Inferior parietal cortex (tissue), 1 donor: ENCODE results near the gene PUM2.
"Not testable (repeated sequence)": the region's sequence is repeated elsewhere in the genome, so short reads cannot be mapped to it uniquely, and the experiment has no call there.

ENCODE experiments used
- DNase-seq: peaks from one replicate; pipeline ENCODE4 v3.0.0-alpha.2; 2016; ENCODE audit errors: extremely low spot score

PUM2 gene

DNA sequence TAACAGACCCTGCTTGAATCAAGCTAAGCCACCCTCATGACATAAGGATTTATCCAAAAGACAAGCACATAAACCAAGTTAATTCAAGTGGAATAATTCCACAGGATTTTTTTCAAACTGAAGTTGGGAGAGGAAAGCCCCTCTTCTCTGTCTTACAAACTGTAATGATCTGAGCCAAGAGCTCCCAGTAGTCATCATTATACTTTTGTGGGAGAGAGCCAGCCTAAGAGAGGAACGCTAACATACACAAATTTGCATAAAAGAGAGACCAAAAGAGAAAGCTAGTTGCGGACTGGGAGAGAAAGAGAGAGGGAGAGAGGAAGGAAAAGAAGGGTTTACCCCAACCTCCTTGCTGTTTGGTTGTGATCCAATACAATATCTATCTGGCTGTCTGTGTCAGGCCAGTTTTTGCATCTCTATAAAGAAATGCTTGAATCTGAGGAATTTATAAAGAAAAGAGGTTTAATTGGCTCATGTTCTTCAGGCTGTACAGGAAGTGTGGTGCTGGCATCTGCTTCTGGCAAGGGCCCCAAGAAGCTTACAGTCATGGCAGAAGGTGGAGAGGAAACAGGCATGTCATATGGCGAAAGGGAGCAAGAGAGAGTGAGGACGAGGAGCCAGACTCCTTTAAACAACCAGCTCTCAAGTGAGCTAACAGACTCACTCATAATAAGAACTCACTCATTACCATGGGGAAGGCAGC is 20.8 kb upstream of the PUM2 start:
- no peak for DNase-seq

DNA sequence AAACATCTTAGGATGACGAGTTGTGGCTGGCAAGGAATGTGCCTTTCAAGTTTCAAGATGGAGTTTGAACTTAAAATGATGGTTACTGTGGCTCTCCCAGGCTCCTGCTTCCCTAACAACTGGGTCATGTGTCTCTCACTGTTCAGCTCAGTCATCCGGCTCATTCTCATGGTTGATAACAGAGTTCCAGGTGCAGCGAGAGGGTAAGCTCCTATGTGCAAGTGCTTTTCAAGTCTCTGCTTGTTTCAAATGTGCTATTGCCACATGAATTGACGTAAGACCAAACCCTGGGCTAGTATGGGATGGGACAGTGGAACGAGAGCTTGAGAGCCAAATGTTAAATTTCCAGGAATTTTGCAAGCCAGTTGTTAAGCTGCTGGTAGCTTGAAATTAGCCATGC is 19.5 kb upstream of the PUM2 start:
- DNase-seq, result no peak

DNA sequence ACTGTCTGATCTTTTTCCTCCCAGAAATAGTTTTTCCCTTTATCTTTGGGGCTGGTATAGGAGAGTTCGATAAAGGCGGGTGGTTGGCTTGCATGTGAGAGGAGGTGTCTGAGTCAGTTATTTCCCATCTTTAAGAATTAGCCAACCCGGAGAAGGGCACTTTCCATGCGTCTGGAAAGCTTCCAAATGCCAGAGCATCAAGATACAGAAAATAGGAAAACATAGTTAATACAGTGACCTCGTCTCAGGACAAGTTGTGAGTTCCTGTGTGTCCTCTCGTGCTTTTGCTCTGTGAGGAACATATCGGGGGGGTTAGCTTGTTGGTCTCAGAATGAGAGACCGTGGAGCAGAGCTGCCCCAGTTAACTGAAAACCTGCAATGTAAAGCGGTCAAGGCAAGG is 18.7 kb upstream of the PUM2 start:
- DNase-seq, result no peak

DNA sequence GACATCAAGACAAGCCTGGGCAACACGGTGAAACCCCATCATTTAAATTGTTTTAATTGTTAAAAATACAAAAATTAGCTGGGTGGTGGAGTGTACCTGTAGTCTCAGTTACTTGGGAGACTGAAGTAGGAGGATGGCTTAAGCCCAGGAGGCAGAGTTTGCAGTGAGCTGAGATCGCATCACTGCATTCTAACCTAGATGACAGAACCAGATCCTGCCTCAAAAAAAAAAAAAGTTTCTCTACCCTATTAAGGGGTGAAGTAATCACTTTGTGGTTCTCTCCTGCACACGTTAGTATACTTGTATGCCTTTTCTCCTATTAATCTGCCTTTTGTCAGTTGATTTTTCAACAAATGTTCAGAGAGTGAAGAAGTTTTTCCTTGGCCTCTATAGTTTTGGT is 18.1 kb upstream of the PUM2 start:
- DNase-seq, result no peak

GRCh38 chr2:20367929-20368328 is 17.3 kb upstream of the PUM2 start:
- not testable (repeated sequence) for DNase-seq

DNA sequence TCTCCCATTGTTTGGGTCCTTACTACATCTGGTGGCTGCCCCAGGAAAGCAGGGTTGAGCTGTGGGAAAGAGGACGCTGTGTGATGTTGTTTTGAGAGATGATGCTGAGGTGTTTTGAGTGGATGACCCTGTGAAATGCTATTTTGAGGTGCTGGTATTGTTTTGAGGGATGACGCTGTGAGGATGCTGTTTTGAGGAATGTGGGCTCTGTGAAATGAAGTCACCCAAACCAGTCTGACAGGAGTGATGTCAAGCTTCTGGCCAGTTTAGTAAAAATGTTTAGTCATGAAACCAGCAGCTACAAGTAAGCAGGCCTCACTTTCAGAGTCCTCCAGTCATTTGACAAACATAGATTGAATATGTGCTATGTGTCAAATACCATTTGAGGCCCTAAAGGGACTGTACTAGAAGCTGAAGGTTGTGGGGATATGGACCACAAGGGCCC is 16.1 kb upstream of the PUM2 start:
- no peak for DNase-seq

GRCh38 chr2:20365249-20365817 is 14.7 kb upstream of the PUM2 start:
- no peak for DNase-seq

GRCh38 chr2:20363578-20363977 is 12.9 kb upstream of the PUM2 start:
- DNase-seq, result no peak

- DNase-seq, result no peak
Observed at GRCh38 chr2:20362701-20363435, 12.2 kb upstream of the PUM2 start.

- DNase-seq, result no peak
Observed at GRCh38 chr2:20361893-20362292, 11.2 kb upstream of the PUM2 start.

GRCh38 chr2:20359096-20359495 is 8.5 kb upstream of the PUM2 start:
- DNase-seq, result no peak

DNA sequence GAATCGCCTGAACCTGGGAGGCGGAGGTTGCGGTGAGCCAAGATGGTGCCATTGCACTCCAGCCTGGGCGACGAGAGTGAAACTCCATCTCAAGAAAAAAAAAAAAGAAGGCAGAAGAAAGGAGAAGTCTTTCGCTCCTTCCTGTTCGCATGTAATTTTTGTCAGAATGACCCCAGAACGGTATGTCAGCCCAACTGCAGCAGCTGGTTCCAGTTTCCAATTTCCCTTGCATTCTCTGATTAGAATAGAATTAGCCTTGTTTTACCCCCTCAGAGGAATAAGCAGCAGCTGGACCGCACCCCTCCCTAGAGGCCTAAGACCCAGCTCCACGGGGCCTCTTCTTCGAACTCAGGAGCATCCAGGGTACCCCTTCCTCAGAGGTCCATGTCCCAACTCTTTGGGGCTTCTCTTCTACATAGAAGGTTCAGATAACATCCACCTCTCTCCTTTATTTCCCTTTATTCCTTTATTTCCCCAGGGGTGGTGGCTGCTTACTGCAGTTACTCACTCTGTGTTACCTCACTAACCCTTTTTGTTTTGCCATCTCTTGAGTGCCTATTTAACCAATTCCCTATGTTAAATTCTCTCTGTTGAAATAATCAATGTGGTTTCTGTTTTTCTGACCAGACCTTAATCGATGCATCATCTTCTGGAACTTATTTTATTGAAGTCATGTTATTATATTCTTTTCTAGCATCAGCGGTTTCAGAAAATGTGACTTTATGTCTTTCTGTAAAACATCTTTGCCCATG is 7.2 kb upstream of the PUM2 start:
- DNase-seq, result no peak

GRCh38 chr2:20356042-20356441 is 5.4 kb upstream of the PUM2 start:
- DNase-seq, result no peak

DNA sequence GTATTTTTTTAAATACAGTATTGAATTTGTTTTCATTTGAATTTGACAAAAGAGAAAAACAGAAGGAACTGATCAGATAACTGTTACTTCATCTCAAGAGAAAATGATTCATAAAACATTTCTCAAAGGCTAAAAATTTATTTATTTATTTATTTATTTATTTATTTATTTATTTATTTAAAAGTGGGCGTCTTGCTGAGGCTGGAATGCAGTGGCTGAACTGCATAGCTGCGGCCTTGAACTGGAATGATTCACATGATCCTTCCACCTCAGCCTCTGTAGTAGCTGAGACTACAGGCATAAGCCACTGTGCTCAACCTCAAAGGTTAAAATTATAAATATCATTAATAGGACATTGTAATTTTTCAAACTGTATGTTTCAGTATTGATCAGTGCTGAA is 4.5 kb upstream of the PUM2 start:
- DNase-seq, result no peak

DNA sequence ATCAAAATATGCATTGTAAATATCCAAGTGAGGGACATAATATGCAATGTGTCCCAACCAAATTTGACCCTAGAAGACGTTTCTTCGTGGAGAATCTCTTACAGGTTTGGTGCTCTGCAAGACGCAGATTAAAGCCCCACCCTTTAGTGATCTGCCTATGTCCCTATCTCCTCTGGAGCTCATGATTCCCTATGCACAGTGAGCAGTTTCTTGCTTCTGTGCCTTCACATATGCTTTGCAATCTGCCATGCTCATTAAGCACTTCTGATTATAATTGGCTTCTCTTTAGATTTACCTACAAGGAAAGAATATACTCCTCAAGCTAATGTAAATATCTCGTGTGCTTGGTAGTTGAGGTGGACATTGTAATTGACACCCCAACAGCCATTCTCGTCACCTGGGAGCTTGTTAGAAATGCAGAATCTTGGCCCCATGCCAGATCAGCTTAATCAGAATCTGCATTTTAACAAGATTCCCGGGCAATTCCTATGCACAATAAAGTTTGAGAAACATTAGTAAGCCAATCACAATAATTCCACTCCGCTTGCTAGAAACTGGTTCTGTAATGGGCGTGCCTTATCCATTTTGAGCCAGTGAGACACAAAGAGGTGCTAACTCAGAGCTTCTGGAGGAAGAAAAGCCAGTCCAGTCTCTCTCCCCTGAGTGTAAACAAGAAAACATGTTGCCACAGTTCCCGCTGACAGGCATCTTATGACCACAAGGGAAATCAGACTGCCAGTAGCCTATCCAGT is 2.8 kb upstream of the PUM2 start:
- no peak for DNase-seq

DNA sequence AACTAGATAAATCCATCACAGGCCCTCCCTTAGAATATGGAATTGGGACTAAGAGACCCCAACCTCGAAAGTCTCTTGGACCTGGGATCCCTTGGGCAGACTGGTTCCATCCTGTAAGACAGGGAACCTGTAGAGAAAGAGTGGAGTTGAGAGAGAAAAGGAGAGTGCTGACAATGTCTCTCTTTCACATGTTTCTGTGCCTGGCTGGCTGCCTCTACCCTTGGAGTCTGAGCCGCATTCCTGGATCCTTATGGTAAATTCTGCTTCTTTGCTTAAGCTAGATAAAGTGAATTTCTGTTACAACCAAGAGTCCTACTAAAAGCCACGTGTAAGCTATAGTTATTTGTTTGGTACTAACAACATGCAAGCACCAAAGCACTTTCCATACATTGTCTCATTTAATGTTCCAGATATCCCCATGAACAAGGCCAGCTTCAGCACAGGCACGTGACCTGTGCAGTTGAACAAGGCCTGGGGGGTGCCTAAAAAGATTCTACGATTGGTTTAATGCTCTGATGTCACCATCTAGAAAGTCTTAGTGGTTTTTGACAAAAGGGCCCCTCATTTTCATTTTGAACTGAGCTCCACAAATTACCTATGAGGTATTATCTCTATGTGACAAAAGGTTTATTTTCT is 2.1 kb upstream of the PUM2 start:
- DNase-seq, result no peak

- DNase-seq, result no peak
Observed at GRCh38 chr2:20352230-20352578, 1.6 kb upstream of the PUM2 start.

DNA sequence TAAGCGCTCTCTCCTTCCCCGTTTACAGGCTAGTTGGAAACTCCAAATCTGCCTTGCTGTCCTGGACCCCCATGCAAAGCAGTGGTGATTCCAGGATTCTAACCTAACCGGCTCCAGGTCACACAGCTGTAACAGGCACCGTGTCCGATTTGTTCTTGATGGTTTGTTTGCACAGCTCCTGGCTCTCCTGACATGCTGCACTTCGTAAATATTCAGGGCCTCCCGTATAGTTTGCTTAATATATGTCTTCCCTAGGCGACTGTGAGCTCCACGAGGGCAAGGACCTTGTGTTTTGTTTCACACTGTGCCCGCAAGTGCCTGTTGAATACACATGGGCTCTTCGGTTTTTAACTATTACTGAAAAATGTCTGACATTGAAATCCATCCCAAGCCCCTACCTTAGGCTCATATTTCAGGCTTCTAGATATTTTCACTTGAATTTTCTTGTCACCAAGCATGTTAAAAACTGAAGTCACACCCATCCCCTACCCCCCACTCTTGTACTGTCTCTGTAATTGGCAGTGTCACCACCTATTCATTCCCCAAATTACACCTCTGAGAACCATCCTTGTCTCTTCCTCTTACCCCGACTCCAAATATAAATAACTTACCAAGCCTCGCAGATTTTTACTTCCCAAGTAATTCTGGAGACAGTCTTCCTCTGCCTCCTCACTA is 1.0 kb upstream of the PUM2 start:
- DNase-seq, result no peak

- peak; percentile 29 for DNase-seq
Observed at GRCh38 chr2:20350041-20350712, 467 bp downstream of the PUM2 start.

DNA sequence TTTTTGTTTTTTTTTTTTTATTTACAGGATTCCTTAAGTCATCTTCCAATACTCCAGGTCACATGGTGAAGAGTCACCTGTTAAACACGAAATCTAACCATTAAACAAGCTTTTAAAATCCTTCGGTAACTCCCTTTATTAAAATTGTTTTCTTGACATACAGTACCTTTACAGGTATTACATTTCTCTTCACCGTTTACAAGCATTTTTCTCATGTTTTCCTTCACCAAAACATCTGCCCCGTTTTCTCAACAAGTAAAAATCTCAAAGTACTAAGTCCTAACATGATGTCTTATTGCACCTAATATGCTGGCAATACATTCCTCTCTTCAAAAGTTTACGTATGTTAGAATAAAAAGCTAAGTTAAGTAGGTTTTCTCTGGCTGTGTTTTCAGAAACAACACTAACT is 1.1 kb downstream of the PUM2 start:
- DNase-seq, result no peak
